GM12878 (cell line): ENCODE data around the gene NOTCH4. TPM values are rescaled to one million over a fixed set of nuclear protein-coding genes. Genes with fewer than 3 reads are reported as not detected.
A peak's percentile ranks its signal among the peaks of the same experiment; 100 is the strongest.

Experiments used
- ATAC-seq: fragments of 200-7000 bp; cut with Tn5 transposase; 3 replicates; pipeline ENCODE4 v1.9.1; 2020; ENCODE audit warnings: mild to moderate bottlenecking, moderate library complexity
- BruUV-seq: library from RNA; stranded (reverse); fragments of 400-500 nt; replicated peaks from 2 replicates; lab custom pipeline; 2021; lab: Mats Ljungman, UMichigan
- CTCF ChIA-PET: fragments of 300-600 bp; sonication (Branson Sonifier 250); formaldehyde crosslinking; extraction: SDS; loops from one replicate; lab custom pipeline; 2021; ENCODE audit warnings: inconsistent platforms; lab: Yijun Ruan, JAX
- POLR2A ChIA-PET: fragments of 350-600 bp; formaldehyde crosslinking; extraction: SDS; loops from one replicate; lab custom pipeline; 2021; ENCODE audit warnings: inconsistent platforms; lab: Charles Lee
- RAD21 ChIA-PET: fragments of 300-600 bp; sonication (Branson Sonifier 250); formaldehyde crosslinking; loops from one replicate; lab custom pipeline; 2023; ENCODE audit warnings: antibody characterized with exemption; ENCODE audit not compliant: unreplicated experiment; lab: Charles Lee
- SMC1A ChIA-PET: fragments of 300-600 bp; sonication (Branson Sonifier 250); formaldehyde crosslinking; loops from one replicate; lab custom pipeline; 2023; ENCODE audit not compliant: unreplicated experiment, uncharacterized antibody; lab: Charles Lee
- DNase-seq: peaks from one replicate; pipeline ENCODE4 v3.0.0-alpha.2; 2011; ENCODE audit warnings: low read depth, low spot score
- FAIRE-seq: peaks from 3 replicates; lab custom pipeline; 2011; peaks lifted over from hg19 to GRCh38; lab: Jason Lieb, UNC
- H2AFZ ChIP-seq: 2 replicates; pipeline ENCODE4 v1.6.0; 2011; ENCODE audit warnings: low read depth, low read length, control low read depth; ENCODE audit not compliant: control insufficient read depth
- H3K27ac ChIP-seq: 2 replicates; pipeline ENCODE4 v1.5.1; 2011; ENCODE audit warnings: control low read depth; ENCODE audit not compliant: control insufficient read depth, insufficient read depth
- H3K27me3 ChIP-seq, 2 experiments: replicated peaks in 1 of 2; 2 replicates each; pipeline versions ENCODE4 v1.6.0 to v1.6.1; 2011; ENCODE audit warnings: low read length in 1 of 2; ENCODE audit not compliant: control insufficient read depth in 2 of 2, insufficient read depth in 2 of 2
- H3K36me3 ChIP-seq, 2 experiments: 2 replicates each; pipeline ENCODE4 v1.5.1; 2011; ENCODE audit warnings: low read length in 1 of 2; ENCODE audit not compliant: control insufficient read depth in 2 of 2, insufficient read depth in 2 of 2
- H3K4me1 ChIP-seq: 2 replicates; pipeline ENCODE4 v1.6.1; 2011; ENCODE audit warnings: mild to moderate bottlenecking, low read length, moderate library complexity, mixed read lengths; ENCODE audit not compliant: control insufficient read depth, insufficient read depth
- H3K4me2 ChIP-seq: 2 replicates; pipeline ENCODE4 v1.6.0; 2011; ENCODE audit warnings: control low read depth; ENCODE audit not compliant: control insufficient read depth, insufficient read depth
- H3K4me3 ChIP-seq: fragments of 200-600 bp; sonication (generic); 2 replicates; pipeline ENCODE4 v1.5.1; 2016
- H3K79me2 ChIP-seq: 2 replicates; pipeline ENCODE4 v1.6.0; 2011; ENCODE audit warnings: low read length; ENCODE audit not compliant: control insufficient read depth, insufficient read depth
- H3K9ac ChIP-seq: 2 replicates; pipeline ENCODE4 v1.8.0; 2011; ENCODE audit warnings: low read length, control low read depth, mixed read lengths; ENCODE audit not compliant: control insufficient read depth, insufficient read depth
- H3K9me3 ChIP-seq: replicated peaks from 3 replicates; pipeline ENCODE4 v1.5.1; 2011; ENCODE audit warnings: mild to moderate bottlenecking, low read length; ENCODE audit not compliant: control insufficient read depth, insufficient read depth
- H4K20me1 ChIP-seq: 2 replicates; pipeline ENCODE4 v1.6.0; 2011; ENCODE audit not compliant: control insufficient read depth, insufficient read depth
- BACH1 ChIP-seq: fragments of 450-650 bp; IDR thresholded peaks from 2 replicates; pipeline ENCODE4 v1.6.1; 2017; ENCODE audit warnings: mild to moderate bottlenecking, borderline replicate concordance
- EP300 ChIP-seq, 2 experiments: fragments of 150-350 bp in 1 of 2; IDR thresholded peaks; 2 replicates each; pipeline ENCODE4 v1.6.1; 2011 to 2012; ENCODE audit warnings: low read depth in 2 of 2, low read length in 2 of 2, borderline replicate concordance in 1 of 2, improper control_type of control experiment in 1 of 2, inconsistent platforms in 1 of 2; ENCODE audit not compliant: control insufficient read depth in 1 of 2
- HDAC2 ChIP-seq: fragments of 200-600 bp; sonication (generic); IDR thresholded peaks from 2 replicates; pipeline ENCODE4 v1.6.1; 2017
- JUNB ChIP-seq: IDR thresholded peaks from 2 replicates; pipeline ENCODE4 v1.6.1; 2016; ENCODE audit warnings: antibody characterized with exemption, mild to moderate bottlenecking
- MLLT1 ChIP-seq: fragments of 450-650 bp; IDR thresholded peaks from 2 replicates; pipeline ENCODE4 v1.6.1; 2016; ENCODE audit warnings: mild to moderate bottlenecking
- POLR2AphosphoS5 ChIP-seq: IDR thresholded peaks from 2 replicates; pipeline ENCODE4 v1.6.1; 2011; ENCODE audit warnings: mild to moderate bottlenecking, low read length, inconsistent platforms
- SRF ChIP-seq, 2 experiments: IDR thresholded peaks; 2 replicates each; pipeline ENCODE4 v1.6.1; 2011; ENCODE audit warnings: low read depth in 2 of 2, low read length in 2 of 2, mild to moderate bottlenecking in 1 of 2, moderate library complexity in 1 of 2
- YY1 ChIP-seq: IDR thresholded peaks from 2 replicates; pipeline ENCODE4 v1.6.1; 2011; ENCODE audit warnings: low read depth, mild to moderate bottlenecking, low read length
- WGBS: methylation state at CpG from one replicate; pipeline ENCODE4 v1.1.6; 2016; ENCODE audit warnings: low lambda C conversion rate; ENCODE audit not compliant: insufficient replicate concordance, insufficient coverage; ENCODE audit errors: missing lambda C conversion rate; 5-methylcytosine and 5-hydroxymethylcytosine counted together
- in situ Hi-C: fragments of 300-500 bp; cut with MboI; formaldehyde crosslinking; loops from 9 replicates; pipeline ENCODE4 v1.14.3; 2018; ENCODE audit warnings: mixed read lengths
- intact Hi-C: fragments of 100-400 bp; cut with micrococcal nuclease; formaldehyde crosslinking; loops from one replicate; pipeline ENCODE4 v1.14.2; 2022; ENCODE audit not compliant: unreplicated experiment
- polyA plus RNA-seq, 11 experiments: library from polyadenylated mRNA; depleted of rRNA in 4 of 11; unstranded in 6 of 11; stranded (reverse) in 5 of 11; fragments of >200 nt; fragmentation: Nextera tagmentation in 4 of 11; fragmentation: Illumina TruSeq in 1 of 11; extraction: Ambion mirVana in 4 of 11; extraction: Trizol in 1 of 11; gene quantifications; 1 replicate in 1 of 11; 2 replicates in 10 of 11; pipeline versions ENCODE4 v1.2.1 to v1.2.3, GENCODE V29; 2011 to 2016; ENCODE audit warnings: inconsistent platforms in 2 of 11, missing spikeins in 2 of 11, low read depth in 1 of 11
- total RNA-seq, 4 experiments: library from RNA; depleted of rRNA in 3 of 4; stranded (reverse); fragments of >200 nt in 3 of 4; fragmentation: Illumina TruSeq in 1 of 4; extraction: Trizol in 1 of 4; gene quantifications; 2 replicates each; pipeline versions ENCODE4 v1.2.1 to v1.2.3, GENCODE V29; 2013 to 2021

NOTCH4 gene
- total and polyA plus RNA-seq, 10 of the 15 experiments (the other 5 are each of a cell fraction or from before 2014, with no cell fraction given) = 0.66 to 3.3 (median 1.4) TPM

- no peak for TF ChIP-seq MLLT1
- no peak for TF ChIP-seq BACH1
- no peak for TF ChIP-seq HDAC2
- TF ChIP-seq EP300 (IDR thresholded peaks at IDR 0.05; ENCODE audit: borderline replicate concordance in 1 of 2, control insufficient read depth in 1 of 2, low read depth in 2 of 2, low read length in 2 of 2) = 0 out of 4 replicates have a peak, but pooled peaks of 1 of the 2 experiments have one; percentile 26
- TF ChIP-seq POLR2AphosphoS5 = no peak
- TF ChIP-seq, all 136 proteins: peak for 5
These were observed 16.8 kb upstream of the NOTCH4 start (continued) for GRCh38 chr6:32240686-32241085.

- FAIRE-seq (no peak), DNase-seq (no peak), ATAC-seq (no peak)
- POLR2A ChIA-PET = interaction anchor here (0.6 kb wide), 1 partner anchor 554 kb away, joined by 4 read pairs; no protein-coding TSS in a partner anchor
- H3K79me2 ChIP-seq = no peaks in the 10 kb centered on the region
- H3K9ac ChIP-seq = no peak overlapping the region
- H3K27ac ChIP-seq = no peak overlapping the region
- 23% methylated on average over 2 of the region's 2 CpGs for WGBS
- SMC1A ChIA-PET = interaction anchor here (1.2 to 1.6 kb wide), 3 partner anchors 10 to 174 kb away, joined by 3 to 5 read pairs (median 4); no protein-coding TSS in a partner anchor
- RAD21 ChIA-PET = no interaction called here
- in situ Hi-C loops (no loop called here), intact Hi-C loops (loop anchor here (5.0 kb wide), 1 partner anchor 42 kb away; no protein-coding TSS in a partner anchor)
- BruUV-seq = no TSS peak
- no peaks in the 10 kb centered on the region for H3K36me3 ChIP-seq
- H3K4me1 ChIP-seq = no peaks in the 10 kb centered on the region
- CTCF ChIA-PET = interaction anchor here (0.5 to 1.5 kb wide), 3 partner anchors 17 to 44 kb away, joined by 3 read pairs; no protein-coding TSS in a partner anchor
- no peak overlapping the region for H2AFZ ChIP-seq
- H3K27me3 ChIP-seq = no peaks in the 10 kb centered on the region; a peak in 1 of 4 replicates
- H3K4me3 ChIP-seq = no peak overlapping the region
- H3K4me2 ChIP-seq = no peak overlapping the region
- TF ChIP-seq YY1 = no peak
- peak; percentile 4; the same call in 1 of the 2 replicates for TF ChIP-seq JUNB
- peak in 1 of 2 experiments; percentile 72; a peak in 1 of 4 replicates for TF ChIP-seq SRF (IDR thresholded peaks at IDR 0.05; ENCODE audit: low read depth in 2 of 2, low read length in 2 of 2)
- no peaks in the 10 kb centered on the region for H4K20me1 ChIP-seq
- no peaks in the 10 kb centered on the region for H3K9me3 ChIP-seq
These were observed 15.6 kb upstream of the NOTCH4 start for GRCh38 chr6:32239462-32239861.
